Stomach (tissue), 4 donors: ENCODE measurements around the gene SEMA4D.

Source experiments
- POLR2A ChIP-seq, 4 donors: fragments of 450-650 bp; IDR thresholded peaks; one replicate each; pipeline ENCODE4 v1.6.1; 2016; ENCODE audit warnings: antibody characterized with exemption in 4 of 4, control low read depth in 2 of 4, mild to moderate bottlenecking in 1 of 4, moderate library complexity in 1 of 4
- TF ChIP-seq, protein P1 (sequence below), 7 experiments: fragments of 450-650 bp in 4 of 7; fragments of 200-600 bp in 3 of 7; sonication (generic) in 3 of 7; IDR thresholded peaks; one replicate each; pipeline ENCODE4 v1.5.1; 2016 to 2019; ENCODE audit warnings: antibody characterized with exemption in 7 of 7, control low read depth in 2 of 7, mild to moderate bottlenecking in 1 of 7

DNA sequence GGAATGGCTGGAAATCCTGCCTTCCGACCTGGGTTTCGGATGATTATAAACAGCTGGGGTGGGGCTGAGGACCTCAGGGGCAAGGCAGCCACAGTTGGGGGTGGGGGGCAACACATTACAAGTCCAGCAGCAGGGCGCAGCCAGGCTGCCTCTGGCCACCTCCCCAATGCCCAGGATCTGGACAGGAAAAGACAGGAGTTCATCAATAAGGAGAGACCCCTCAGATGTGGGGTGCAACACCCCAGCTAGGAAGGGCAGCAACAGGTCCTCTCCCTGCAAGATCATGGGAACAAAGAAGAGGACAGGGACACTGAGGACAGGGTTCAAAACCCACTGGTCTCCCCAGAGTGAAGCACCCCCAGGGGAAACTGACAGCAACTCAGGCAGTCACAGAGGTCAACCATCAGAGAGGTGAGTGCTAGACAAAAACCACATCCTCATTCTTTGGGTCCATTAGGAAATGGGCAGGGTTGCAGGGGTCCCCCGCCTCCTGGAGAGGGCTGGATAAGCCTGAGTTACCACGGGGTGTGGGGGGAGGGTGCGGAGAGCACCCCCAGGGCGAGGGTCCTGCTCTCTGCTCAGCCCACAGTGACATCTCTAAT, 33.5 kb downstream of the SEMA4D start:
- TF ChIP-seq, protein P1, sequence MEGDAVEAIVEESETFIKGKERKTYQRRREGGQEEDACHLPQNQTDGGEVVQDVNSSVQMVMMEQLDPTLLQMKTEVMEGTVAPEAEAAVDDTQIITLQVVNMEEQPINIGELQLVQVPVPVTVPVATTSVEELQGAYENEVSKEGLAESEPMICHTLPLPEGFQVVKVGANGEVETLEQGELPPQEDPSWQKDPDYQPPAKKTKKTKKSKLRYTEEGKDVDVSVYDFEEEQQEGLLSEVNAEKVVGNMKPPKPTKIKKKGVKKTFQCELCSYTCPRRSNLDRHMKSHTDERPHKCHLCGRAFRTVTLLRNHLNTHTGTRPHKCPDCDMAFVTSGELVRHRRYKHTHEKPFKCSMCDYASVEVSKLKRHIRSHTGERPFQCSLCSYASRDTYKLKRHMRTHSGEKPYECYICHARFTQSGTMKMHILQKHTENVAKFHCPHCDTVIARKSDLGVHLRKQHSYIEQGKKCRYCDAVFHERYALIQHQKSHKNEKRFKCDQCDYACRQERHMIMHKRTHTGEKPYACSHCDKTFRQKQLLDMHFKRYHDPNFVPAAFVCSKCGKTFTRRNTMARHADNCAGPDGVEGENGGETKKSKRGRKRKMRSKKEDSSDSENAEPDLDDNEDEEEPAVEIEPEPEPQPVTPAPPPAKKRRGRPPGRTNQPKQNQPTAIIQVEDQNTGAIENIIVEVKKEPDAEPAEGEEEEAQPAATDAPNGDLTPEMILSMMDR (IDR thresholded peaks at IDR 0.05) = no peak
- no peak for TF ChIP-seq POLR2A (IDR thresholded peaks at IDR 0.05)
